Astrocyte (in vitro differentiated cells and primary cell): Measurements from ENCODE around the gene KRT80.

Experiments used
- CTCF ChIP-seq: IDR thresholded peaks from 2 replicates; pipeline ENCODE4 v1.5.1; 2011; ENCODE audit warnings: low read depth, mild to moderate bottlenecking, inconsistent platforms, low read length, moderate library complexity; ENCODE audit not compliant: insufficient read depth
- EZH2 ChIP-seq: IDR thresholded peaks from 2 replicates; pipeline ENCODE4 v1.6.1; 2012; ENCODE audit warnings: mild to moderate bottlenecking, low read length, inconsistent platforms; ENCODE audit not compliant: insufficient read depth

- TF ChIP-seq CTCF (no peak), EZH2 (no peak)
Observed at GRCh38 chr12:52139147-52139546, 52.7 kb downstream of the KRT80 start.
